HG03060 (cell line): Measurements from ENCODE around the gene BMPR1B.
"Not testable (repeated sequence)": the region's sequence is repeated elsewhere in the genome, so short reads cannot be mapped to it uniquely, and the experiment has no call there.

Experiments used
- ATAC-seq: cut with Tn5 transposase; IDR thresholded peaks from one replicate; pipeline ENCODE4 v1.9.1; 2021; ENCODE audit warnings: low read depth, moderate number of reproducible peaks; ENCODE audit not compliant: unreplicated experiment

The BMPR1B gene

DNA sequence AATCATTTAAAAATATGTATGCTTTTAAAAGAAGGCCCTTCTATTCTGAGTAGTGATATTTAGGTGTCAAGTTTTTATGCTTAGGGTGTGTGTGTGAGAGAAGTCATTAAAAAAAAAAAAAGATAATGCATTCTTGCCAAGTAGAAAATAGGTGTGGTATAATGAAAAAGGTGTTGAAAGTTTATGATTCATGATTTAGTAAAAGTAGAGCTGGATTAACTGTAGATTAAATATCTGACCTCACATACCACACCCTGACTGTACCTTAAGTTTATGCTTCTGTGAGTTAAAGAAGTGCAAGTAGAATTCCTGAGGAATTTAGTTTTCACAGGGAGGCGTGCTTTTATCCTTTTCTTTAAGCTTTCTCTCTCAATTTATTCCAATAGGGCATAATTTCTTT, 71.1 kb downstream of the BMPR1B start:
- no peak for ATAC-seq

GRCh38 chr4:94831607-94832006, 73.9 kb downstream of the BMPR1B start:
- no peak for ATAC-seq

GRCh38 chr4:94832329-94832728, 74.6 kb downstream of the BMPR1B start:
- not testable (repeated sequence) for ATAC-seq

GRCh38 chr4:94833394-94833793, 75.6 kb downstream of the BMPR1B start:
- no peak for ATAC-seq

DNA sequence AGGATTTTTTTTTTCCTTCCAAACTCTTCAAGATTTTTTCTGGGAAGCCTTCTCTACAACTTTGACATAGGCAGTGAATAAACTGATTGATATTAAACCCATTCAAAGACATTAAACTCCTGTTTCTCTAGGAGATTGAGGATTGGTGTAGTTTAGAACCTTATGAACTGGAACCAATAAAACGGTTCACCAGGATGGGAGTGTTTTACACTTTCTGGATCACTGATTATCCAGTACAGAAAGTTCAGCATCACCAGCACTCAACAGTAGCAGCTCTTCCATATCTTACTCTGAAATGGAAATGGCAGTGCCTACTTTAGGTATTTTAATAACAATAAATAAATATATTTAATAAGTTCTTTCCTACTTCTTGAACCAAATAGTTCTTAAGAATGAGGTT, 76.7 kb downstream of the BMPR1B start:
- no peak for ATAC-seq

DNA sequence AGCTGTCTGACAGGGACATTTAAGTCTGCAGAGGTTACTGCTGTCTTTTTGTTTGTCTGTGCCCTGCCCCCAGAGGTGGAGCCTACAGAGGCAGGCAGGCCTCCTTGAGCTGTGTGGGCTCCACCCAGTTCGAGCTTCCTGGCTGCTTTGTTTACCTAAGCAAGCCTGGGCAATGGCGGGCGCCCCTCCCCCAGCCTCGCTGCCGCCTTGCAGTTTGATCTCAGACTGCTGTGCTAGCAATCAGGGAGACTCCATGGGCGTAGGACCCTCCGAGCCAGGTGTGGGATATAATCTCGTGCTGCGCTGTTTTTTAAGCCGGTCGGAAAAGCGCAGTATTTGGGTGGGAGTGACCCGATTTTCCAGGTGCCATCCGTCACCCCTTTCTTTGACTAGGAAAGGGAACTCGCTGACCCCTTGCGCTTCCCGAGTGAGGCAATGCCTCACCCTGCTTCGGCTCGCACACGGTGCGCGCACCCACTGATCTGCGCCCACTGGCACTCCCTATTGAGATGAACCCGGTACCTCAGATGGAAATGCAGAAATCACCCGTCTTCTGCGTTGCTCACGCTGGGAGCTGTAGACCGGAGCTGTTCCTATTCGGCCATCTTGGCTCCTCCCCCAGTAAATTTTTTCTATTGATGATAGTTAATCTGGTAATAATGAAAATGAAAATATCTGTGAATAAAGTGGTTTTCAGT, 83.6 kb downstream of the BMPR1B start:
- not testable (repeated sequence) for ATAC-seq

- no peak for ATAC-seq
Measured at GRCh38 chr4:94841864-94842221, 84.1 kb downstream of the BMPR1B start.

DNA sequence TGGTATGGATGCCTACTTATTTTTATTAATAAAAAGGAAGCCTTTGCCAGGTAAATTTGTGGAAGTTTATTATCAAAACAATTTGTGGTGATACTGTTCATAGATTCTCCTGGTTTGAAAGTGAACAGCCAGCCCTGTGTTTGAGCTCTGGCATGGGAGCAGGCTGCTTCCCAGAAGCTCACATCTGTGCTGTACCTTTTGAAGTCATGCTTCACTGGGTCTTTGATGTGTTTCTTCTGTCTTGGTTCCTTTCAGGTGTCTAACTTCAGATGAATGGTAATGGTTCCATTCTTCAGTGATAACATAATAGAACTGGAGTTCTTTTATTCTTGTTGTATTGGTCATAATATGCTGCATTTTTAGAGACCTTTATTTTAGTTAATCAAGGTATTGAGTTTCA, 85.5 kb downstream of the BMPR1B start:
- ATAC-seq, result no peak

DNA sequence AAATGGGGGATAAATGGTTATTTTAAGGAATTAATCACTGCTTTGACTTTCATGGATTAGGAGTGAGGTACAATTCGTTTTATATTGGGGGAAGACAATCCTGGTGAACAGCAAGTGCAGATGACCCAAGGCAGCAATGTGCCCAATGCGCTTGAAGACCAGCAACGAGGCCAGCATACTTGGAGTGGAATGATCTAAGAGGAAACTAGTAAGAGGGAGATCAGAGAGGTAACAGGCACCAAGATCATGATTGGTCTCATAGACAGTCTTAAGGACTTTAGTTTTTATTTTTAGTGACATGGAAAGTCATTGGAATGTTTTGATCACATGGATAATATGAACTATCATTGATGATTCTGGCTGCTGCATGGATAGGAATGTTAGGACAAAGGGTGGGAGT, 90.6 kb downstream of the BMPR1B start:
- no peak for ATAC-seq

GRCh38 chr4:94849901-94850300, 92.1 kb downstream of the BMPR1B start:
- ATAC-seq, result no peak

DNA sequence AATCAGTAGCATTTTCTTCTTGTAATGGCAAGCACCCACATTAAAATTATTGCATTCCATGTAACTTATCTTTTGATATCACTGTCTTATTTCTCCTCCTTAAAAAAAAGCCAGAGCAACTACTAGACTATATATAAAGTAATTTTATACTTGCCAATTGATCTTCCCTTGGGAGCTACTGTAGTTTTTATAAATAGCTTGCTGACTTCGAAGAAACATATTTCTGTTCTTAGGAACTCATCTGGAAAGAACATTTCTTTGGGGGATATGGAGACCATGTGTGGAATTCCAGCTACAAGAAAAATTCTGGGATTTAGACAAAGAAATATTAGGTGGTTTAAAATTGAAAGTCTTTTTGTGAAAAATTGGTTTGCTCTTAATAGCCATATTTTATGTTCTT, 94.9 kb downstream of the BMPR1B start:
- no peak for ATAC-seq

- no peak for ATAC-seq
Measured at GRCh38 chr4:94856030-94856429, 98.3 kb downstream of the BMPR1B start.

DNA sequence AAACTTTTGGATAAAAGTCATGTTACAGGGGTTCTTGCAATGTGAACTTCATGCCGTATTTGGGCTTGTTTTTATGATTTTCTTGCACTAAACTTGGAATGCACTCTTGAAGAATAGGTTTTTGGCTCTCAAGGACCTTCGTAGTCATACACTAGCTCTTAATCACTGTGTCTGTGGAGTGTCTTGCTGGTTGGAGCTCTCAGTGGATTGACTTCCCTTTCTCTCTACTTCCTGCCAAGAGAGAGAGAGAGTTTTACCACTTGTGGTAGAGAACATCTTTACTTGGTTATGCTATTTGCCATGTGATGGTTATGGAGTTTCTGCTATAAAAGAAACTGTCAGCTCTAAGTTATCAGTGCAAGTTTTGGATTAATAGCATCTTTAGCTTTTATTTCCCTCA, 112.4 kb downstream of the BMPR1B start:
- ATAC-seq, result no peak

DNA sequence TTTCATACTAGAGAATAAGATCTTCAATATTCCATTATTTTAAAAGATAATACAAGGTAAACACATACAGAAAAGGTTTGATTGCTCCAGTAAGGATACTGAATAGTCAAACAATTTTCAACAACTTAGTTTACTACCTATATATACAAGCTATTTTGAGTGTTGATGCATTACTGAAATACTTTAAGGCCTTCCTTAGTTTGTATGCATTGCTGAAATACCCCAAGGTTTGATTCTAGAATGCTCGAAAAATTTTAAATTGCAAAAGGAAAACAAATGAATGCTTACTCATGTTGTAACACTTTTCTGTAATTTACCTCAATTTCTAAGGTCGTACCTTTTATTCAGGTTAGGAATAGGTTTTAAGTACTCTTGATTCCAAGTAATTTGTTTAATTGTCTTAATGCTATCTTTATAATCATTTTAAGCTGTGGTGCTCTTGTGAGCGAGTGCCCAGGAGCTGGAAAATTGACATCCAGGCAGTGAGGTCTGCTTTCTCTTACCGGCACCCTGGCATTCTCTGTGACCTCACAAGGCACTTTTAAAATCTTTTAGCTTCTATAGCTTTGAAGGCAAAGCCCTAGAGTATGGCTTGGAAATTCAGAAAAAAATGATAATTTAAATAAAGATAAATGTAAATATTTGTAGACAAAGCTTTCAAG, 114.0 kb downstream of the BMPR1B start:
- no peak for ATAC-seq

DNA sequence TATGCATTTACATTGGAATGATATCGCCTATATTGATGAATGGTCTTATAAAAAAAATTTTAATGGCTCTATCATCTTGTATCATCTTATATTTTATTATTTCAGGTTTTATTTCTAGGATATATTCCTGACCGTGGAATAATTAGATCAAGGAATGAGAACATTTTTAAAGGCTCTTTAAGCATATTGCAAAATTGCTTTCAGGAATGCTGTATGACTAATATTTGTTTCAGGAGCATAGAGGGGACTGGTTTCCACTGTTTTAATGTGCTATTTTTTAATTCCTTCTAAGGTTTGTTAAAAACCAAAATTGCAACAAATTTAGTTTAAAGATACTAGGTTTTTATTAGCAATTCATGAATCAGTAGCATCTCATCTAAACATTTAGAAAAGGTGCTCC, 120.2 kb downstream of the BMPR1B start:
- ATAC-seq, result no peak

GRCh38 chr4:94880956-94881355, 123.2 kb downstream of the BMPR1B start:
- no peak for ATAC-seq

DNA sequence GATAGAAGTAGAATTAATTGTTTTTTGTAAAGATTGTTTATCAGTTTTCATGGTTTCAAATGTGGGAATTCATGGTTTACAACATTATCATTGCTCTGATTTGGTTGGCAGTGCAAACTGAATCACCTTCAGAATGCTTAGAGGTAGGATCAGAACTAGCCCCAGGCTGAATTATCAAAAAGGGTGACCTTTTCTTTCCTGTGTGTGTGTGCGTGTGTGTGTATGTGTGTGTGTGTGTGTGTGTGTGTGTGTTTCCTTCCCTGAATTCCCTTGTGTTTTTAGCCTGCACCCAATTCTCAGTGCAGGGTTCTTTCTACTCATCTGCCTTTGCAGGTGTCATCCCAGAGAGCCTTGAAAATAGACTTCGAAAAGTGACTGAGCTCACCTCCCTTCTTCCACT, 125.0 kb downstream of the BMPR1B start:
- ATAC-seq, result no peak

DNA sequence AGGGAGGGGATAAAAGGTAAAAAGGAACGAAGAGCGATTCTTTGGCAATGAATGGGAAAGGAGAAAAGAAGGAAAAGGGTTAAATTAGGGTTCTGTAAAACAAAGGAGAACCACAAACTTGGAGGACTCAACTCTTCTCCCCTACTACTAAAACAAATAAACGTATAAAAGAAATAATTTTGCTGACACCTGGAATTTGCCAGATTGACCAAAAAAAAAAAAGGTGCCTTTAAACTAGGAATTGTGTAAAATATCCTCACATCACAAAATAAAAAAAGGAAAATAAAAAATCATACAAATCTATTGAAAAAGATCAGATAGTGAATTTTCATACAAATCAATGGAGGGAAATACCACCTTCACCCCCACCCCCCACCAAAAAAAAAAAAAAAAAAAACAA, 129.3 kb downstream of the BMPR1B start:
- ATAC-seq, result no peak

DNA sequence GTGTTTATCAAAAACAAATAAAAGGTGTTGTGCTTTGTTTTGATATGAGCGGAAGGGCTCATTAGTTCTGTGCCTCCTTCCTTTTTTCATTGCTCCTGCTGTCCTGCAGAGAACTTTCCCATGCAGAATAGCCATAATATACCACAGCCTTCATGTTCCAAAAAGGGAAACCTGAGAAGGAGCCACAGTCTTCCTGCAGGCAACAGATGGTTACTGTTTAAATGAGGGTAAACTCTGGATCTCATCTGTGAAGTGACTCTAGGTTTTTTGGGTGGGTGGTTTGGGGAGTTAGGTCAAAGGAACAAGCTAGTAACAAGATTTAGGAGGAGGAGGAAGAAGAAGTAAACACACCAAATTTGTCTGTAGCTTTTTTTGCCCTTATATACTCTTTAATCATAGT, 131.8 kb downstream of the BMPR1B start:
- ATAC-seq, result no peak

- ATAC-seq, result no peak
Measured at GRCh38 chr4:94889946-94890345, 132.2 kb downstream of the BMPR1B start.

GRCh38 chr4:94890579-94890978, 132.8 kb downstream of the BMPR1B start:
- ATAC-seq, result no peak

DNA sequence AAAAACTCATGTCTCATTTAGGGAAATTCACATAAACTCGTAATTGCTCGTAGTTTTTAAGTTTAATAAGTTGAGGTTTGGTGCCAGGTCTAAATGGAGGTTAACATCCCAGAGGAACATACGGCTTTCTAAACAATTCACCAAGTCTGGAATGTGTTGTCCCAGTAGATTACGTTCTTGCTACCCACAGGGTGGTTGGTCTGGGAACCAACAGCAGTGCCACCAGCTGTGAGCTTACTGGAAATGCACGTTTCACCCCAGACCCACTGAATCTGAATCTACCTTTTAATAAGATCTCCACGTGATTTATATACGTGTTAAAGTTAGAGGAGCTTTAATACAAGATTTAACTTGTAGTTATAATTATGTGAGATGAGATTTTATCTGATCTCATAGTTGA, 134.3 kb downstream of the BMPR1B start:
- ATAC-seq, result no peak

- no peak for ATAC-seq
Measured at GRCh38 chr4:94895081-94895480, 137.3 kb downstream of the BMPR1B start.
